ENCODE measurements around the gene CTNNA1. TPM values are rescaled to one million over a fixed set of nuclear protein-coding genes. Genes with fewer than 3 reads are reported as not detected.
"Not testable (repeated sequence)": the region's sequence is repeated elsewhere in the genome, so short reads cannot be mapped to it uniquely, and the experiment has no call there.

The CTNNA1 gene
- total RNA-seq, 3 donors from 2014 or later, result 347 to 457 (median 380) TPM

DNA sequence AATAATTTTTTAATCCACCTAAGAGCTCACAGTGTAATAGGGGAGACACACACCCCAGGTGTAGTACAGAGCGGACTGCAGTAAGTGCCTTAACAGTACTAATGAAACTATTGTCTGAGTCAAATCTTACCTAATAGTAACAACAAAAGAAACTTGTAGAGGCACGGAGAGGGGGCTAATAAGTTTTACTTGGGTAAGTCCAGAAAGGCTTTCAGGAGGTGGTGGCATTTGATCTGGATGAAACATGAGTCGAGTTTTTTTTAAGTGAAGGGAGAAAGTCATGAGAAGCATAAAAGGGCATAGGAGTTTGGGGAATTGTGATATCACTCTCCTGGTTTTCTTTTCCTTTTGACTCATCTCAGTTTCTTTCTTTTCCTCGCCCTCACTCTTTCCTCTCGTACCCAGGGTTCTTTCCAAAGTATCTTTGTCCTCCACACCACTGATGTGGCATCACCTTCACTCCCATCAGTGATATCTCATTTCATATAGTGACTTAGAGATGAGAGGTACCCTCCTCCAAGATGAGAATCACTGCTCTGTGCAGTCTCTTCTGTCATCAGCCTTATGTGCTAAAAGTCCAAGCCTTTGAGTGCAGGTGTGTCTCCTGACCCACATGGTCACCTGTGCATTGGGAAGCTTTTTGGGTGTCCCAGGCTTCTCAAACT lies 2.0 kb downstream of the CTNNA1 start:
- Histone ChIP-seq H3K4me3 (no peak overlapping the region), H3K9me3 (peaks cover 5% of the 10 kb centered on the region), H3K36me3 (ENCODE audit: low read depth) (no peaks in the 10 kb centered on the region), H3K4me1 (ENCODE audit: low read depth) (peaks cover 33% of the 10 kb centered on the region)
- intact Hi-C loops (cut with DNase I, micrococcal nuclease), result no loop called here
- TF ChIP-seq, protein P1, sequence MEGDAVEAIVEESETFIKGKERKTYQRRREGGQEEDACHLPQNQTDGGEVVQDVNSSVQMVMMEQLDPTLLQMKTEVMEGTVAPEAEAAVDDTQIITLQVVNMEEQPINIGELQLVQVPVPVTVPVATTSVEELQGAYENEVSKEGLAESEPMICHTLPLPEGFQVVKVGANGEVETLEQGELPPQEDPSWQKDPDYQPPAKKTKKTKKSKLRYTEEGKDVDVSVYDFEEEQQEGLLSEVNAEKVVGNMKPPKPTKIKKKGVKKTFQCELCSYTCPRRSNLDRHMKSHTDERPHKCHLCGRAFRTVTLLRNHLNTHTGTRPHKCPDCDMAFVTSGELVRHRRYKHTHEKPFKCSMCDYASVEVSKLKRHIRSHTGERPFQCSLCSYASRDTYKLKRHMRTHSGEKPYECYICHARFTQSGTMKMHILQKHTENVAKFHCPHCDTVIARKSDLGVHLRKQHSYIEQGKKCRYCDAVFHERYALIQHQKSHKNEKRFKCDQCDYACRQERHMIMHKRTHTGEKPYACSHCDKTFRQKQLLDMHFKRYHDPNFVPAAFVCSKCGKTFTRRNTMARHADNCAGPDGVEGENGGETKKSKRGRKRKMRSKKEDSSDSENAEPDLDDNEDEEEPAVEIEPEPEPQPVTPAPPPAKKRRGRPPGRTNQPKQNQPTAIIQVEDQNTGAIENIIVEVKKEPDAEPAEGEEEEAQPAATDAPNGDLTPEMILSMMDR (IDR thresholded peaks at IDR 0.05), result no peak
- ATAC-seq, result no peak
- no peak for DNase-seq

DNA sequence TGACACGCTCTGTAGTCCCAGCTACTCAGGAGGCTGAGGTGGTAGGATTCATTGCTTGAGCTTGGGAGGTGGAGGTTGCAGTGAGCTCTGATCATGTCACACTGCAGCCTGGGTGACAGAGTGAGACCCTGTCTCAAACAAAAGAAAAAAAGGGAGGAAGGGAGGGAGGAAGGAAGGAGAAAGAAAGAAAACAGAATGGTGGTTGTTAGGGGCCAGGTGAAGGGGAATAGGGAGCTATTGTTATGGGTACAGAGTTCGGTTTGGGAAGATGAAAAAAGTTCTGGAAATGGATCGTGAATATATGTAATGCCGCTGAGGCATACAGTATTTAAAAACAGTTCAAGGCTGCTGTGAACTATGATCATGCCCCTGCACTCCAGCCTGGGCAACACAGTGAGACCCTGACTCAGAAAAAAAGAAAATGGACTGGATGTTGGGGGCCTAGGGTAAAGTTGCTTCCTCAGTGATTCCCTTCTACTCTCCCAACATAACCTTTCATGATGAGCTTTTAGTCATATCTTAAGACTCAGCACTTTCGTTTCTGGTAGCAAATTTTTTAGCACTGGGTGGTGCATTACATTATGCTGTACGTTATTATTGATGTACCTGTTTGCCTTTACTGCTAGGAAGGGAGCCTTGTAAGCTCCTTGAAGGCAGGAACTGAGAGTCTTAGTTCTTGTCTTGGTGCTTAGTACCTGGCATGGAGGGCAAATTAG lies 4.0 kb downstream of the CTNNA1 start:
- peaks cover 5% of the 10 kb centered on the region for H3K9me3 ChIP-seq
- intact Hi-C loops (cut with DNase I, micrococcal nuclease), result no loop called here
- no peak overlapping the region for H3K4me3 ChIP-seq
- peaks cover 31% of the 10 kb centered on the region for H3K4me1 ChIP-seq (ENCODE audit: low read depth)
- TF ChIP-seq, protein P1 (IDR thresholded peaks at IDR 0.05), result no peak
- no peak for DNase-seq
- no peaks in the 10 kb centered on the region for H3K36me3 ChIP-seq (ENCODE audit: low read depth)
- ATAC-seq, result no peak

DNA sequence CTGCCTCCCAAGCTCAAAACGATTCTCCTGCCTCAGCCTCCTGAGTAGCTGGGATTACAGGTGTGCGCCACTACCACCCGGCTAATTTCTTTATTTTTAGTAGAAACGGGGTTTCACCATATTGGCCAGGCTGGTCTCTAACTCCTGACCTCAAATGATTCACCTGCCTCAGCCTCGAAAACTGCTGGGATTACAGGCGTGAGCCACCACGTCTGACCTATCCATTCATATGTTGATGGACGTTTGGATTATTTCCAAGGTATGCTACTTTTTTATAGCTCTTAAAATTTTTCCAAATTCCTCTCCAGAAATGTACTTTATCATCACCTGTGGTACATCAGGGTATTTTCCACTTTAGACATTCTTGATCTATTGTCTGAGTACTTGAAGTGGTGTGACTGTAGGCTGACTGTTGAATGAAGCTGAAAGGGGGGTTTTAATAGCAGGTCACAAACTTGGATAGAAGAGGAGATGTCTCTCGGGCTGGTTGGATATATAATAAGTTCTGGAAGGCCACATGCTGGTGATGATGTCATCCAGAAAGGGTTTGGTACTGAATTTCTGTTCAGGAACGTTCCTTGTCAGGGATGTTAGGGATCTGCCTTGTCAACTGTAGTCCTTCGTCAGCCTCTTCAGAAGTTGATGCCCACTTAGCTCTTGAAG lies 7.4 kb downstream of the CTNNA1 start:
- no peak for DNase-seq
- intact Hi-C loops (cut with DNase I, micrococcal nuclease), result no loop called here
- peaks cover 5% of the 10 kb centered on the region for H3K9me3 ChIP-seq
- TF ChIP-seq, protein P1 (IDR thresholded peaks at IDR 0.05), result no peak
- H3K4me1 ChIP-seq (ENCODE audit: low read depth), result peaks cover 26% of the 10 kb centered on the region
- no peak overlapping the region for H3K4me3 ChIP-seq
- no peak for ATAC-seq
- H3K36me3 ChIP-seq (ENCODE audit: low read depth), result no peaks in the 10 kb centered on the region

DNA sequence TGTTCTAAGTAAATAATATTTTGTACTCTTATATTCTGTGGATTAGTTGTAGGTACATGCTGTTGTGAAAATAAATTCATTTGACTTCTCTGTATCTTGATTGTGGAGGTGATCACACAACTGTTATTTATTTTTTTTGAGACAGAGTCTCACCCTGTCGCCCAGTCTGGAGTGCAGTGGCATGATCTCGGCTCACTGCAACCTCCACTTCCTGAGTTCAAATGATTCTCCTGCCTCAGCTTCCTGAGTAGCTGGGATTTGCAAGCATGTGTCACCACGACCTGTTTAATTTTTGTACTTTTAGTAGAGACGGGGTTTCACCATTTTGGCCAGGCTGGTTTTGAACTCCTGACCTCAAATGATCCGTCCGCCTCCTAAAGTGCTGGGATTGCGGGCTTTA lies 7.9 kb downstream of the CTNNA1 start:
- H3K4me3 ChIP-seq; H3K9me3 ChIP-seq; DNase-seq; H3K36me3 ChIP-seq (ENCODE audit: low read depth); intact Hi-C loops (cut with DNase I, micrococcal nuclease); ATAC-seq: not testable (repeated sequence)
- H3K4me1 ChIP-seq (ENCODE audit: low read depth), result peaks cover 22% of the 10 kb centered on the region

DNA sequence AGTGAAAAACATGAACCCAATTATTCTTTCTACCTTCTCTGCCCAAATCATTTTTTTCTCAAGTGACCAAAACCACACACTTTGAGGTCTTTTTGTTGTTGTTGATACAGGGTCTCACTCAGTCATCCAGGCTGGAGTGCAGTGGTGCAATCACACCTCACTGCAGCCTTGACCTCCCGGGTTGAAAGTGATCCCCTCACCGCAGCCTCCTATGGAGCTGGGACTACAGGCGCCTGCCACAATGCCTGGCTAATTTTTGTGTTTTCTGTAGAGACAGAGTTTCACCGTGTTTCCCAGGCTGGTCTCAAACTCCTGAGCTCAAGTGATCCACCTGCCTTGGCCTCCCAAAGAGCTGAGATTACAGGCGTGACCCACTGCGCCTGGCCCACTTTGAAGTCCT lies 8.4 kb downstream of the CTNNA1 start:
- H3K4me1 ChIP-seq (ENCODE audit: low read depth), result peaks cover 21% of the 10 kb centered on the region
- H3K9me3 ChIP-seq; intact Hi-C loops (cut with DNase I, micrococcal nuclease); ATAC-seq; H3K4me3 ChIP-seq; DNase-seq; H3K36me3 ChIP-seq (ENCODE audit: low read depth): not testable (repeated sequence)

DNA sequence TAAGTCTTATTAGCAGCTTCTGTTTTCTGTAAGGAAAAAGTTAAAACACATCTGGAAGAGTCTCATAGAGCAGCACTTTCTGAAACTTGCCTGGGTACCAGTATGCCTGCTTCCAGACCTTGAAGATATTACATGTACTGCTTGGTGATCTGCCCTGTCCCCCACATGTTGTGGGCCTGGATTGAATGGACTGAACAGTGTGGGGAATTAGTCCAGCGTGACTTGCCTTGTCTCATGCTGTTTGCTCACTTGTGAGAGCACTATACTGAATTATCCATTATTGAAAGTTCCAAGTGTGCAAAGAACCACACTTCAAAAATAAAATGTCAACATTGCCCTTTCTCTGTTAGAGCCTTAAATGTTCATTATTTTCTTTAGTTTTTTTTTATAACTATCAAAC lies 8.9 kb downstream of the CTNNA1 start:
- peaks cover 18% of the 10 kb centered on the region for H3K4me1 ChIP-seq (ENCODE audit: low read depth)
- ATAC-seq (no peak), DNase-seq (no peak)
- peaks cover 5% of the 10 kb centered on the region for H3K9me3 ChIP-seq
- TF ChIP-seq, protein P1 (IDR thresholded peaks at IDR 0.05), result no peak
- H3K36me3 ChIP-seq (ENCODE audit: low read depth), result no peaks in the 10 kb centered on the region
- H3K4me3 ChIP-seq, result no peak overlapping the region
- intact Hi-C loops (cut with DNase I, micrococcal nuclease), result no loop called here

Measured in mucosa of descending colon (tissue), 3 donors.